GM18502 (cell line): ENCODE measurements around the gene FALEC.

Experiments
- ATAC-seq: cut with Tn5 transposase; IDR thresholded peaks from one replicate; pipeline ENCODE4 v1.9.1; 2021; ENCODE audit warnings: mild to moderate bottlenecking; ENCODE audit not compliant: unreplicated experiment, poor library complexity

FALEC gene

GRCh38 chr1:150543500-150544143, 28.1 kb downstream of the FALEC start:
- ATAC-seq = no peak

- no peak for ATAC-seq
These were observed 28.7 kb downstream of the FALEC start for GRCh38 chr1:150544204-150544603.

GRCh38 chr1:150545486-150546032, 30.0 kb downstream of the FALEC start:
- ATAC-seq = no peak

GRCh38 chr1:150546294-150546937, 30.9 kb downstream of the FALEC start:
- no peak for ATAC-seq

GRCh38 chr1:150548324-150548631, 32.7 kb downstream of the FALEC start:
- ATAC-seq = no peak

GRCh38 chr1:150548632-150549495, 33.3 kb downstream of the FALEC start, which contains the start of gene ADAMTSL4:
ADAMTSL4 (plus strand) TSS chr1:150549408; CDS start chr1:150552289, 2,881 bp downstream.
- ATAC-seq = peak; percentile 53

GRCh38 chr1:150549496-150550221, 34.1 kb downstream of the FALEC start:
- ATAC-seq = peak; percentile 19

- no peak for ATAC-seq
These were observed 34.9 kb downstream of the FALEC start for GRCh38 chr1:150550222-150551050.

- no peak for ATAC-seq
These were observed 35.7 kb downstream of the FALEC start for GRCh38 chr1:150551051-150551783.

GRCh38 chr1:150551784-150552127, 36.2 kb downstream of the FALEC start:
- ATAC-seq = no peak

- ATAC-seq = no peak
These were observed 36.8 kb downstream of the FALEC start for GRCh38 chr1:150552128-150552910.

GRCh38 chr1:150552911-150553289, 37.3 kb downstream of the FALEC start:
- no peak for ATAC-seq

- ATAC-seq = no peak
These were observed 38.0 kb downstream of the FALEC start for GRCh38 chr1:150553392-150554085.

GRCh38 chr1:150554086-150554452, 38.5 kb downstream of the FALEC start:
- no peak for ATAC-seq

- no peak for ATAC-seq
These were observed 39.8 kb downstream of the FALEC start for GRCh38 chr1:150555198-150555970.

- no peak for ATAC-seq
These were observed 40.7 kb downstream of the FALEC start for GRCh38 chr1:150555971-150556865.
